Nephron (organoid): ENCODE measurements around the gene METTL4.

Source experiments
- H3K27ac Mint-ChIP-seq, 3 experiments: 2 replicates each; pipeline ENCODE4 v1.8.0; 2020; ENCODE audit warnings: mixed read lengths in 3 of 3, mild to moderate bottlenecking in 2 of 3, moderate library complexity in 1 of 3
- H3K27me3 Mint-ChIP-seq: 2 replicates; pipeline ENCODE4 v1.8.0; 2021; ENCODE audit warnings: low read depth, mild to moderate bottlenecking, moderate library complexity, mixed read lengths
- H3K36me3 Mint-ChIP-seq: 2 replicates; pipeline ENCODE4 v1.8.0; 2020; ENCODE audit warnings: low read depth, mixed read lengths
- H3K4me1 Mint-ChIP-seq: 2 replicates; pipeline ENCODE4 v1.8.0; 2020; ENCODE audit warnings: mixed read lengths
- H3K4me3 Mint-ChIP-seq, 3 experiments: 2 replicates each; pipeline ENCODE4 v1.8.0; 2020; ENCODE audit warnings: mild to moderate bottlenecking in 3 of 3, mixed read lengths in 3 of 3, moderate library complexity in 2 of 3
- H3K9me3 Mint-ChIP-seq: 2 replicates; pipeline ENCODE4 v1.8.0; 2020; ENCODE audit warnings: mixed read lengths
- CTCF ChIP-seq, 3 experiments: fragments of 200-600 bp; sonication (generic); IDR thresholded peaks; one replicate each; pipeline ENCODE4 v1.5.0; 2021; ENCODE audit warnings: antibody characterized with exemption in 3 of 3; ENCODE audit not compliant: unreplicated experiment in 3 of 3

Gene METTL4

DNA sequence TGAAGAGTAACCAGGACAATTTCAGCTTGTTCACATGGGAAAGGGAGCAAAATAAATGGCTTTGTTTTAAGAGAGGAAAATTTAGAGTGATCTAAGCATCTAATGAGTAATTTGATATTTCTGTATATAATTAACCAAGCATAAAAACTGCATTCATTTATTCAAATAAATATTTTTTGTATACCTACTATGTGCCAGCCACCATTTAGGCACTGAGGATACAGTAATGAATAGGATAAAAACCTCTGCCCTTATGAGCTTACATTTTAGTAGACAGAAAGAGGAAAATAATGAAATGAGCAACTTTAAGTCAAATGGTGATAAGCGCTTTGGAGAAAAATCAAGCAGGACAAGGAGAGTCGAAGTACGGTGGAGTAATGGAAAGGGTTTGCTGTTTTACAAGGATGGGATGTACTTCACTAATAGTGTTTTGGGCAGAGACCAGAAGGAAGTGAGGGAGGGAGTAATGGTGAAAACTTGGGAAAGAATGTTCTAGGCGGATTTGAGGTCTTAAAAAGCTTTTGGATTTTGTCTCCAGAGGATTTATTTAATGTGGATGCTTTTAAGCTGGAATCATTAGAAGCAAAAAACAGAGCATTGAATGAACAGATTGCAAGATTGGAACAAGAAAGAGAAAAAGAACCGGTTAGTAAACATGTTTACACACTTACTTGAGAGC is 17.5 kb upstream of the METTL4 start:
- no peak for TF ChIP-seq CTCF (IDR thresholded peaks at IDR 0.05; ENCODE audit: unreplicated experiment in 3 of 3)
- Mint-ChIP-seq H3K27ac (no peak overlapping the region), H3K4me3 (no peak overlapping the region), H3K36me3 (peaks cover 30% of the 10 kb centered on the region), H3K27me3 (no peaks in the 10 kb centered on the region), H3K4me1 (no peaks in the 10 kb centered on the region), H3K9me3 (no peaks in the 10 kb centered on the region)

DNA sequence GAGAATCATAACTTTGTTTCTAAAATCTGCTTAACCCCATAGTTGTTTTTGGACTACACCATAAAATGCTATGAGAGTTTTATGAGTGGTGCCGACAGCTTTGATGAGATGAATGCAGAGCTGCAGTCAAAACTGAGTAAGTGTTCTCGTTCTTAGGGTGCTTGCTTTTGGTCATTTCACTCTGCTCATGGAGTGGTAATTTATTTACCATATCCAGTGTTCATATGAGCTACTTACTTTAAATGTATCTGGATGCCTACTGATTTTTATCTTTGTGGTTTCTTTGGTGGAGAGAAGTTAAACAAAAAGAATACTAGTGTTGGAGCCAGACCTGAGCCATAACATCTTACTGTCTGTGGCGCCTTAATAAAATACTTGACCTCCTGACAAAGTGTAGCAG is 16.5 kb upstream of the METTL4 start:
- no peaks in the 10 kb centered on the region for H3K27me3 Mint-ChIP-seq
- no peaks in the 10 kb centered on the region for H3K9me3 Mint-ChIP-seq
- H3K4me3 Mint-ChIP-seq = no peak overlapping the region
- no peak overlapping the region for H3K27ac Mint-ChIP-seq
- H3K36me3 Mint-ChIP-seq = peaks cover 28% of the 10 kb centered on the region
- TF ChIP-seq CTCF (IDR thresholded peaks at IDR 0.05; ENCODE audit: unreplicated experiment in 3 of 3) = no peak
- H3K4me1 Mint-ChIP-seq = no peaks in the 10 kb centered on the region

DNA sequence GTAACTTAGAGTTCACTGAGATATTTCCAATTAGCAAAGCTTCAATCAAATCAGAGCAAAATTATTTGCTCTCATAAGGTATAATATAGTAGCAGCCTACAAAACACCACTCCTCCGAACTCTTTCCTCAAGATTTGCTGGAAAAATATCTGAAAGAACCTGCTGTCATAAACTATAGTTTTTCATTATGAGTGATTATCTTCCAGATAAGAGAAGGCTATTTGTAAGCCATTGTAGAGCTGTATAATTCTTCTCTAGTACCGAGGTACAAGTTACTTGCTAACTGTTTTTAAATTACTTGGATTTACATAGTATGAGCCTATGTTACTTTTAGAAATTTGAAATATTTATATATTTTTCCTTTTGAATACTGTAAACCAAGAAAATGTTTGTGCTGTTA is 2.1 kb upstream of the METTL4 start:
- no peaks in the 10 kb centered on the region for H3K27me3 Mint-ChIP-seq
- TF ChIP-seq CTCF (IDR thresholded peaks at IDR 0.05; ENCODE audit: unreplicated experiment in 3 of 3) = no peak
- H3K4me3 Mint-ChIP-seq = peak overlapping the region; percentile 93 to 98 (median 95)
- H3K27ac Mint-ChIP-seq = peak overlapping the region in 2 of 3 experiments; percentile 19 to 76
- H3K4me1 Mint-ChIP-seq = peaks cover 41% of the 10 kb centered on the region
- H3K9me3 Mint-ChIP-seq = no peaks in the 10 kb centered on the region
- peaks cover 17% of the 10 kb centered on the region for H3K36me3 Mint-ChIP-seq

DNA sequence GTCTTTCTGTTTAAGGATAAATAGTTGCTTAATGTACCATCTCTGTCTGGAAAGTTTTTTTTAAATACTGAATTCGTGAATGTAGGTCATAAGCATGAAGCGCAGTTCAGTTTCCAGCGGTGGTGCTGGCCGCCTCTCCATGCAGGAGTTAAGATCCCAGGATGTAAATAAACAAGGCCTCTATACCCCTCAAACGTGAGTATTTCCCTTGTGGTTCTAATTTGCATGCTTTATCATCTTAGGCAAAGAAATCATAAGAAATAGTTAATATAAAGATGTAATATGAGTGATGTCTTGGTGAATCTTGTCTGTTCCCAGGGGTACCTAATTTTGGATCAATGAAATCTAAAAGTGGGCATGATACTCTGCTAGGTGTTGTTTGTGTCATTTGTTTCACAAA is 1.6 kb upstream of the METTL4 start:
- Mint-ChIP-seq H3K27ac (peak overlapping the region; percentile 49 to 80 (median 76)), H3K9me3 (no peaks in the 10 kb centered on the region), H3K4me1 (peaks cover 44% of the 10 kb centered on the region), H3K36me3 (peaks cover 11% of the 10 kb centered on the region), H3K27me3 (no peaks in the 10 kb centered on the region), H3K4me3 (peak overlapping the region; percentile 93 to 98 (median 95))
- no peak for TF ChIP-seq CTCF (IDR thresholded peaks at IDR 0.05; ENCODE audit: unreplicated experiment in 3 of 3)

DNA sequence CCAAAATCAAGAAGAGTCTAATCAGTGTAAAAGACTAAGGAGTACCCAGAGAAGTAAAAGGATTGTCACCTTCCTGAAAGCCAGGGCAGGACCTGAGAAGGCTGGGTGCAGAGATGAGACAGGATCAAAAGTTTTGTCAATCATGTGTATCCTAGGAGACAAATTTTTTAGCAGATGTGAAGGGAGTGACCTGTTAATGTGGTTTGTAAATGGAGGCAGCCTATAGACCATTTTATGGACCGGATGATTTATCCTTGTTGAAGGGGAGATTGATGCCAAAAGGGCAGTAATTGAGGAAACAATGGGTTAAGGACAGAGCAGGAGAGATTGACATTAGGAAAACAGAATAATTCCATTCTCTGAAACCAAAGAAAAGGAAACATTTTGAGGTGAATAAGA is 865 bp upstream of the METTL4 start:
- H3K27me3 Mint-ChIP-seq = no peaks in the 10 kb centered on the region
- no peaks in the 10 kb centered on the region for H3K9me3 Mint-ChIP-seq
- TF ChIP-seq CTCF (IDR thresholded peaks at IDR 0.05; ENCODE audit: unreplicated experiment in 3 of 3) = no peak
- H3K27ac Mint-ChIP-seq = peak overlapping the region; percentile 98 to 99 (median 99)
- H3K4me1 Mint-ChIP-seq = peaks cover 45% of the 10 kb centered on the region
- peaks cover 7% of the 10 kb centered on the region for H3K36me3 Mint-ChIP-seq
- peak overlapping the region; percentile 93 to 98 (median 95) for H3K4me3 Mint-ChIP-seq

- Mint-ChIP-seq H3K36me3 (peaks cover 7% of the 10 kb centered on the region), H3K27ac (peak overlapping the region; percentile 98 to 99 (median 99)), H3K9me3 (no peaks in the 10 kb centered on the region), H3K27me3 (no peaks in the 10 kb centered on the region), H3K4me3 (peak overlapping the region; percentile 93 to 98 (median 95)), H3K4me1 (peaks cover 45% of the 10 kb centered on the region)
- TF ChIP-seq CTCF (IDR thresholded peaks at IDR 0.05; ENCODE audit: unreplicated experiment in 3 of 3) = no peak
Measured at GRCh38 chr18:2570772-2571199, 519 bp downstream of the METTL4 start.
